ENCODE data around the gene TREM1.

GRCh38 chr6:41286544-41287346, at the start of gene TREM1:
- TF ChIP-seq ARNT (IDR thresholded peaks at IDR 0.05): no peak
- TF ChIP-seq FOXK2 (IDR thresholded peaks at IDR 0.05): no peak
- no peak for TF ChIP-seq FOXM1 (IDR thresholded peaks at IDR 0.05; ENCODE audit: borderline replicate concordance)
- no peak for TF ChIP-seq BHLHE40 (IDR thresholded peaks at IDR 0.05; ENCODE audit: borderline replicate concordance)
- no peak for TF ChIP-seq SP1 (IDR thresholded peaks at IDR 0.05)
- TF ChIP-seq PKNOX1 (IDR thresholded peaks at IDR 0.05): no peak
